Esophagus muscularis mucosa (tissue), 3 donors: ENCODE data around the gene TBC1D14.
"Not testable (repeated sequence)": the region's sequence is repeated elsewhere in the genome, so short reads cannot be mapped to it uniquely, and the experiment has no call there.

Experiments
- CTCF ChIP-seq, 3 experiments: fragments of 200-600 bp in 2 of 3; fragments of 450-650 bp in 1 of 3; sonication (generic) in 2 of 3; IDR thresholded peaks; one replicate each; pipeline ENCODE4 v1.5.1; 2017 to 2019; ENCODE audit warnings: antibody characterized with exemption in 3 of 3, mild to moderate bottlenecking in 2 of 3, moderate library complexity in 1 of 3
- POLR2A ChIP-seq: fragments of 450-650 bp; IDR thresholded peaks from one replicate; pipeline ENCODE4 v1.6.1; 2017; ENCODE audit warnings: antibody characterized with exemption, moderate library complexity, mild to moderate bottlenecking, low read depth

GRCh38 chr4:7079483-7079882 is 169.9 kb downstream of the TBC1D14 start:
- not testable (repeated sequence) for TF ChIP-seq CTCF (IDR thresholded peaks at IDR 0.05); POLR2A
